Panc1 (cell line): ENCODE data around the gene MPI.

Source experiments
- CTCF ChIP-seq: fragments of 450-650 bp; IDR thresholded peaks from 2 replicates; pipeline ENCODE4 v1.5.1; 2017; ENCODE audit warnings: mild to moderate bottlenecking
- POLR2AphosphoS5 ChIP-seq: IDR thresholded peaks from 2 replicates; pipeline ENCODE4 v1.6.1; 2012; ENCODE audit warnings: mild to moderate bottlenecking, low read depth, low read length, moderate library complexity
- REST ChIP-seq, 2 experiments: IDR thresholded peaks; 2 replicates each; pipeline ENCODE4 v1.6.1; 2011 to 2012; ENCODE audit warnings: low read depth in 2 of 2, control low read depth in 1 of 2, low read length in 1 of 2, mild to moderate bottlenecking in 1 of 2, moderate library complexity in 1 of 2; ENCODE audit not compliant: insufficient read depth in 1 of 2
- SIN3A ChIP-seq: IDR thresholded peaks from 2 replicates; pipeline ENCODE4 v1.6.1; 2012; ENCODE audit warnings: low read depth, mild to moderate bottlenecking, low read length, moderate library complexity, borderline replicate concordance; ENCODE audit not compliant: insufficient read depth
- TCF7L2 ChIP-seq: IDR thresholded peaks from 2 replicates; pipeline ENCODE4 v1.6.1; 2011; ENCODE audit warnings: mild to moderate bottlenecking, low read depth, low read length, inconsistent platforms

- no peak for TF ChIP-seq SIN3A
- TF ChIP-seq POLR2AphosphoS5 = no peak
- no peak for TF ChIP-seq CTCF
- TF ChIP-seq REST (IDR thresholded peaks at IDR 0.05; ENCODE audit: insufficient read depth in 1 of 2, low read depth in 2 of 2, low read length in 1 of 2) = no peak
- TF ChIP-seq TCF7L2 = no peak
Measured at GRCh38 chr15:74843445-74843828, 46.4 kb upstream of the MPI start.
